Measurements from ENCODE around the gene OR2S2.

Gene OR2S2

GRCh38 chr9:35909274-35909673 is 48.7 kb downstream of the OR2S2 start, which contains the start of gene SPAAR:
SPAAR (plus strand) TSS chr9:35909490; CDS start chr9:35910464, 974 bp downstream.
- no peak for DNase-seq (ENCODE audit: low read depth in 2 of 2)

- DNase-seq (ENCODE audit: low read depth in 2 of 2): no peak
These were observed 49.3 kb downstream of the OR2S2 start for GRCh38 chr9:35908504-35909125.

GRCh38 chr9:35907711-35908503 is 50.0 kb downstream of the OR2S2 start:
- no peak for DNase-seq (ENCODE audit: low read depth in 2 of 2)
